Cardiac muscle cell (in vitro differentiated cells and primary cell): ENCODE measurements around the gene AMT. TPM values are rescaled to one million over a fixed set of nuclear protein-coding genes. Genes with fewer than 3 reads are reported as not detected.

Experiments used
- DNase-seq, 2 donors: peaks; one replicate each; pipeline versions ENCODE4 v3.0.0 to v3.0.0-alpha.2; 2010 to 2017; ENCODE audit warnings: low read depth in 1 of 2, low spot score in 1 of 2
- H3K27ac ChIP-seq: fragments of 200-600 bp; sonication (generic); 2 replicates; pipeline ENCODE4 v1.5.1; 2016
- H3K27me3 ChIP-seq: fragments of 200-600 bp; sonication (generic); 2 replicates; pipeline ENCODE4 v1.6.0; 2016; ENCODE audit warnings: control low read depth
- H3K36me3 ChIP-seq: fragments of 200-600 bp; sonication (generic); 2 replicates; pipeline ENCODE4 v1.5.1; 2016; ENCODE audit warnings: control low read depth
- H3K4me1 ChIP-seq: fragments of 200-600 bp; sonication (generic); 2 replicates; pipeline ENCODE4 v1.8.1; 2017; ENCODE audit warnings: low read depth, mild to moderate bottlenecking, mixed run types
- H3K4me3 ChIP-seq: fragments of 200-600 bp; sonication (generic); 2 replicates; pipeline ENCODE4 v1.5.1; 2016; ENCODE audit warnings: mild to moderate bottlenecking
- H3K9me3 ChIP-seq: fragments of 200-600 bp; sonication (generic); 2 replicates; pipeline ENCODE4 v1.5.1; 2017; ENCODE audit warnings: low read depth, mild to moderate bottlenecking, control low read depth
- polyA plus RNA-seq: library from polyadenylated mRNA; unstranded; fragments of >200 nt; fragmentation: Nextera tagmentation; extraction: Ambion mirVana; gene quantifications from 2 replicates; pipeline ENCODE4 v1.2.1, GENCODE V29; 2016
- total RNA-seq: library from RNA; depleted of rRNA; stranded (reverse); fragments of >200 nt; gene quantifications from 2 replicates; pipeline ENCODE4 v1.2.3, GENCODE V29; 2016
- TF ChIP-seq, protein P1 (sequence below): IDR thresholded peaks from 2 replicates; pipeline ENCODE4 v1.5.1; 2012; ENCODE audit warnings: low read depth, mild to moderate bottlenecking, low read length

The AMT gene
- total and polyA plus RNA-seq, 2 experiments from 2014 or later = 67.2 to 105 TPM

DNA sequence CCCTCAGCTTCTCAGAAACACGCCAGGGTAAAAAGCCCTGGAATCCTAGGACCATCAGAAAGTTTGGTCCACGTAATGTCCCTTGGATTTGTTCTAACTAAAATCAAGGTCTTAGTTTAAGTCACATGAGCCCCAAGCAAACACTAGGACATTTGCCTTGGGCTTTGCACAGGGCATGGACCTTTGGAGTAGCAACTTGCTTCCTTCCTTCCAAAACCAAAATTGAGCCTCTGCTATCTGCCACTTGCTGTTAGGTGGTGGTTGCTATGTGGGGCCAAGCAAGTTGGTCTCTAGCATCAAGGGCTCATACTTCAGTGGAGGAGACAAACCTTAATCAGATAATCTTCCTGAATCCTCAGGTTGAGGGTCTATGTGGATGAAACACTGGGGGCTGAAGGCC is 43.8 kb upstream of the AMT start:
- H3K9me3 ChIP-seq = no peaks in the 10 kb centered on the region
- no peaks in the 10 kb centered on the region for H3K27me3 ChIP-seq
- TF ChIP-seq, protein P1, sequence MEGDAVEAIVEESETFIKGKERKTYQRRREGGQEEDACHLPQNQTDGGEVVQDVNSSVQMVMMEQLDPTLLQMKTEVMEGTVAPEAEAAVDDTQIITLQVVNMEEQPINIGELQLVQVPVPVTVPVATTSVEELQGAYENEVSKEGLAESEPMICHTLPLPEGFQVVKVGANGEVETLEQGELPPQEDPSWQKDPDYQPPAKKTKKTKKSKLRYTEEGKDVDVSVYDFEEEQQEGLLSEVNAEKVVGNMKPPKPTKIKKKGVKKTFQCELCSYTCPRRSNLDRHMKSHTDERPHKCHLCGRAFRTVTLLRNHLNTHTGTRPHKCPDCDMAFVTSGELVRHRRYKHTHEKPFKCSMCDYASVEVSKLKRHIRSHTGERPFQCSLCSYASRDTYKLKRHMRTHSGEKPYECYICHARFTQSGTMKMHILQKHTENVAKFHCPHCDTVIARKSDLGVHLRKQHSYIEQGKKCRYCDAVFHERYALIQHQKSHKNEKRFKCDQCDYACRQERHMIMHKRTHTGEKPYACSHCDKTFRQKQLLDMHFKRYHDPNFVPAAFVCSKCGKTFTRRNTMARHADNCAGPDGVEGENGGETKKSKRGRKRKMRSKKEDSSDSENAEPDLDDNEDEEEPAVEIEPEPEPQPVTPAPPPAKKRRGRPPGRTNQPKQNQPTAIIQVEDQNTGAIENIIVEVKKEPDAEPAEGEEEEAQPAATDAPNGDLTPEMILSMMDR = no peak
- H3K4me1 ChIP-seq = peaks cover 42% of the 10 kb centered on the region
- H3K27ac ChIP-seq = peak overlapping the region; percentile 96
- no peak overlapping the region for H3K4me3 ChIP-seq
- DNase-seq = no peak
- no peaks in the 10 kb centered on the region for H3K36me3 ChIP-seq

- Histone ChIP-seq H3K27ac (peak overlapping the region; percentile 96), H3K9me3 (no peaks in the 10 kb centered on the region), H3K4me1 (peaks cover 48% of the 10 kb centered on the region), H3K4me3 (no peak overlapping the region), H3K27me3 (no peaks in the 10 kb centered on the region), H3K36me3 (no peaks in the 10 kb centered on the region)
- DNase-seq = peak in 1 of 2 donors; percentile 81
- TF ChIP-seq, protein P1 = no peak
Measured at GRCh38 chr3:49465270-49466034, 43.2 kb upstream of the AMT start.

DNA sequence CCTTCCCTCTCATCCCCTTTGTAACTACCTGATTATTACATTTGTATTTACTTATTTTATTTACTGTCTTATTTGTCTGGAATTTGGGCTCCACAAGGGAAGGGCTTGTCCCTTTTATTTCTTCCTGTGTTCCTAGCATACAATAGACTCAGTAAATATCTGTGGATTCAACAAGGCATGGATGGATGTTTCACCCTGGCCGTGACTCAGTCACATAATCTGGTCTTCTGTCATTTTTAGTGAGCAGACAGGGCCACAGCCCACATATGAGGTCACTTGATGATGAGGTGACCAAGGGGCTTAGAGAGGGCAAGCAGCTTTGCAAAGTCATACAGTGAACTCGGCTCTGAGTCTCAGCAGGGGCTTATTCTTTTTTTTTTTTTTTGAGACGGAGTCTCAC is 39.9 kb upstream of the AMT start:
- TF ChIP-seq, protein P1 = no peak
- H3K9me3 ChIP-seq = no peaks in the 10 kb centered on the region
- no peak overlapping the region for H3K4me3 ChIP-seq
- peak in 1 of 2 donors; percentile 17 for DNase-seq
- H3K4me1 ChIP-seq = peaks cover 46% of the 10 kb centered on the region
- H3K27ac ChIP-seq = peak overlapping the region; percentile 97
- no peaks in the 10 kb centered on the region for H3K36me3 ChIP-seq
- H3K27me3 ChIP-seq = no peaks in the 10 kb centered on the region

DNA sequence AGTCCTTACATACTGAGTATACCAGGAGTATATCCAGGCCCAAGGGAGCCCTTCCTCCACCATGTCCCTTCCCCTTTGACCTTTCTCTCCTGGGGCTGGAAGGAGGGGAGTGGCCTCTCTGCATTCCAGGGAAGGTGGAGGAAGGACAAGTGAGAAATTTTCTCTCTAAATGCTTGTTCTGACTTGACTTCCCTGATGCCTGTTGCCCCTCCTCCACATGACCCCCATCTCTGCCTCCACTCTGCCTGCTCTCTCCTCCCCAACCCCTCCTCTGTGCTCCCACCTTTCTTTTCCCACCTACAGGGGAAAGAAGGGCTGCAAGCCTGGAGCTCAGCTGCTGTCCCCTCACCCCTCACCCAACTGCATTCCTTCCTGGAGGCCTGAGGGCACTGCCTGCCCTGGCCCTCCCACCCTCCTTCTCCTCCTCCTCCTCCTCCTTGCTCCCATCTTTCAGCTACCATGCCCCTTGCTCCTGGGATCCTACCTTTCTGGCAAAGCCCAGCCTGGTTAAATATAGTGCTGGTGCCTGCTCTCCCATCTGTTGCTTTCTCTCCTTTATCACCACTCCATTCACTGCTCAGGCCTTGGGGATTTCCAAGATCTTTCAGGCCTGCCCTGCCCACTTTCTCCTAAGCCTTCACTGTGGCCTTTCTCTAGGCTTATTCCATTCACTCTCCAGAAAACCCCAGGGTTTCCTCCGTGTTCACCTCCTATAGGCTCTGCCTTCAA is 39.3 kb upstream of the AMT start:
- TF ChIP-seq, protein P1 = no peak
- H3K36me3 ChIP-seq = no peaks in the 10 kb centered on the region
- no peaks in the 10 kb centered on the region for H3K27me3 ChIP-seq
- H3K9me3 ChIP-seq = no peaks in the 10 kb centered on the region
- peak overlapping the region; percentile 97 for H3K27ac ChIP-seq
- peaks cover 46% of the 10 kb centered on the region for H3K4me1 ChIP-seq
- H3K4me3 ChIP-seq = no peak overlapping the region
- peak; percentile 50 to 58 for DNase-seq

- peak overlapping the region; percentile 97 for H3K27ac ChIP-seq
- DNase-seq = no peak
- no peak overlapping the region for H3K4me3 ChIP-seq
- no peaks in the 10 kb centered on the region for H3K27me3 ChIP-seq
- peaks cover 43% of the 10 kb centered on the region for H3K4me1 ChIP-seq
- no peaks in the 10 kb centered on the region for H3K36me3 ChIP-seq
- TF ChIP-seq, protein P1 = no peak
- no peaks in the 10 kb centered on the region for H3K9me3 ChIP-seq
Measured at GRCh38 chr3:49460956-49461355, 38.7 kb upstream of the AMT start.
